HG03439 (cell line): ENCODE measurements around the gene FAM78A.
"Not testable (repeated sequence)": the region's sequence is repeated elsewhere in the genome, so short reads cannot be mapped to it uniquely, and the experiment has no call there.

Source experiments
- ATAC-seq: cut with Tn5 transposase; IDR thresholded peaks from one replicate; pipeline ENCODE4 v1.9.1; 2021; ENCODE audit warnings: mild to moderate bottlenecking, moderate library complexity; ENCODE audit not compliant: unreplicated experiment

Gene FAM78A

DNA sequence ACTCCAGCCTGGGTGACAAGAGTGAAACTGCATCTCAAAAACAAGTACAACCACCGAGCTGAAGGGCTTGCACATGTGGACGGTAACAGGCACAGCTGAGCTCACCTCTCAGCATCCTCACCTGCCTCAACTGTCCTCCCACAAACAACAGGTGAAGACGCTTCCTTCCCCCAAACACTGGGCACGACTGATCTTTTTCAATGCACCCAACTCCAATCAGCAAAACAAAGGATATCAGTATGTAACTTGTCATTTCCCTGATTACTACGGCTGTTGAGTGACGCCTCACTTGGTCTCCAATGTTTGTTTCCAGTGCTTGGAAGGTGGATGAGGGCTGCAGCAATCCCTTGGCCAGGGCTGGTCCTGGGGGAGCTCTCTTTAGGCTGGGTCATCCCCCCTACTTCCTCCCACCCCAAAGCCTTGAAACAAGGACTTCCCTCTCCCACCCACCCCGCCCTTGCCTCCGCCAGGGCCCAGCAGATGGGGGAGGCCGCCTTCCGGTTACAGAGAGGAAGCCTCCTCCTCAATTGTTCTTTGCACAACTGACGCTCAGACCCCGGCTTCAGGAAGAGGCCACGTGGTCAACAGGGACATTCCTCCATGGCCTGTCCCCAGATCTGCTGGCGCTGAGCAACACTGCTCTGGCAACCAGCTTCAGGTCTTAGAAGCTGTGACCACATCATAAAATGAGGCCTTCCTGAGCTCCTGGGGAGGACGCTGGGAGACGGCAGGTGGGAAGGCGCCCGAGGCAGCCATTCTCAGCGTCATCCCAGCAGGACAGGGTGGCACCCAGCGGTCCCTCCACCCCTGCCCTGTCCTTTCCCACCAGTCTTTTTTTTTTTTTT, 5.9 kb downstream of the FAM78A start:
- no peak for ATAC-seq

DNA sequence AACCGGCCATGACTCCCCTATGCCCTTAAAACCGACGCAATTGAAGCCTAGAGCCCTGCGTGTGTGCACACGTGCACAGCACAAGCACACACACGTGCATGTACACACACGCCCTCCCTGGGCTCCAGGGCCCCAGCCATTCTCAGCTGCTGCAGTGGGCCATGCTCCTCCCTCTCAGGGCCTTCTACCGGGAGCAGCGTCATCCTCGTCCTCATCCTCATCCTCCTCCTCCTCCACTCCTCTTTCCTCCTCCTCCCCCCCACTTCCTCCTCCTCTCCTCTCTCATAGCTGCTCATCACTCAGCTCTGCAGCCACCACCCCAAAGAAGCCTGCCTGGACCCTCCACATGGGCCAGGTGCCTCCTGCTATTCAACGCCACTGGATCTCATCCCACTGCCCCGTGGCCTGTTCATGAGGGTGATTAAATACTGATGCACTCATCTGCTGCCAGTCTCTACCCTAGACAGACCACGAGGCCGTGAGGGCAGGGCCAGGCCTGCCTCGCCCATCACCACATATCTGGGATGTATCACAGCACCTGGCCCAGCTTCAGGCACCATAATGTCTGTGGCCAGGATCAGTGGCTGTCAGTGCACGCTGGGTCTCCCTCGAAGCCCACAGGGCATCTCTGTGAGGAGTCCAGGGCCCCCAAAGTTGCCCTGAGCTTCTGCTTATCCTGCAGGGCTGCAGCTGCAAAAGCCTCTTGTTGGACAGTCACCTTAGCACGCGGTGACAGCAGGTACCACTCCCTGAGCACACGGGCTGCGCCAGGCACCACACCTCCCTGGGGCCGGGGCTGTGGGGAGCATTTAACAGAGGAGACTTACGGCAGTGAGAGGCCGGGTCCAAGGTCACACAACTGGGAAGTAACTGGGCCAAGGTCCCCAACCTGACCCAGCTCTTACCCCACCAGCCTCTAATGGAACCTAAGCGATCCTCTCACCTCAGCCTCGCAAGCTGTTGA, 9.8 kb downstream of the FAM78A start:
- no peak for ATAC-seq

DNA sequence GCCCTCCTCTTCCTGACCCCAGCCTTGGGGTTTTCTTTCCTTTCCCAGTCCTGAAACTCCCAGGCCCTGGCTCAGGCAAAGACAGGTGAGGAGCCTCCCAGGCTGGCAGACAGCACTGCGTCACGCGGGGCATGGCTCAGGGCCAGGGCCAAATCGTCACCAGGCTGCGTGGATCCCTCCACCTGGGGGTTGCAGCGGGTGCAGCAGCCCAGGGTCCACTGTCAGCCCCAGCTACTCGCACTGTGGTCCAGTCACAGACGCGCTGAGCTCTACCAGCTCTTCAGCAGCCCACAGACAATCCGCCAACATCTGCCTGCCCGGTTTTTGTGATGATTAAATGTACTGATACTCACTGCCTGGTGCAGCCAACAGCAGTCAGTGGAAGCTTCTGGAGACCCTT, 12.1 kb downstream of the FAM78A start:
- ATAC-seq: no peak

DNA sequence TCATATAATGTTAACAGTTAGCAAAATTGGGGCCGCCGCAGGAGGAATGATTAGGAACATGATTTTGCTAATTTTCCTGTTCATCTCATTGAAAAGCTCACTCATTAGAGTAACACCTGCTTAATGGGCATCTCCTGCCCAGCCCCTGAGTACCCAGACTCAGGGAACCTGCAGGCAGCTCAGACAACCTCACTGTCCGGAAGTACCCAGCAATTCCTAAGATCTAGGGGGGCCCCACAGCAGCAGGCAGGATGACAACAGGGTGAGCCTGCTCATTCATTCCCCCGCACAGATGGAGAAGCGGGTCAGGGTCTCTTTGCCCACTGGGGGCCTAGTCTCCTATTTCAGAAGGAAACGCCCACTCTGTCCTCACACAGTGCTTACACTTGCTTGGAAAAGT, 12.6 kb downstream of the FAM78A start:
- no peak for ATAC-seq

DNA sequence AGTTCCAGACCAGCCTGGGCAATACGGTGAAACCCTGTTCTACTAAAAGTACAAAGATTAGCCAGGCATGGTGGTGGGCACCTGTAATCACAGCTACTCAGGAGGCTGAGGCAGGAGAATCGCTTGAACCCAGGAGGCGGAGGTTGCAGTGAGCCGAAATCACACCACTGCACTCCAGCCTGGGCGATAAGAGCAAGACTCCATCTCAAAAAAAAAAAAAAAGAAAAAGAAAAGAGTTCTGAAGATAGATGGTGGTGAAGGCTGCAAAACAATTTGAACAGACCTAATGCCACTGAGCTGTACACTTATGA, 13.3 kb downstream of the FAM78A start:
- ATAC-seq: not testable (repeated sequence)

DNA sequence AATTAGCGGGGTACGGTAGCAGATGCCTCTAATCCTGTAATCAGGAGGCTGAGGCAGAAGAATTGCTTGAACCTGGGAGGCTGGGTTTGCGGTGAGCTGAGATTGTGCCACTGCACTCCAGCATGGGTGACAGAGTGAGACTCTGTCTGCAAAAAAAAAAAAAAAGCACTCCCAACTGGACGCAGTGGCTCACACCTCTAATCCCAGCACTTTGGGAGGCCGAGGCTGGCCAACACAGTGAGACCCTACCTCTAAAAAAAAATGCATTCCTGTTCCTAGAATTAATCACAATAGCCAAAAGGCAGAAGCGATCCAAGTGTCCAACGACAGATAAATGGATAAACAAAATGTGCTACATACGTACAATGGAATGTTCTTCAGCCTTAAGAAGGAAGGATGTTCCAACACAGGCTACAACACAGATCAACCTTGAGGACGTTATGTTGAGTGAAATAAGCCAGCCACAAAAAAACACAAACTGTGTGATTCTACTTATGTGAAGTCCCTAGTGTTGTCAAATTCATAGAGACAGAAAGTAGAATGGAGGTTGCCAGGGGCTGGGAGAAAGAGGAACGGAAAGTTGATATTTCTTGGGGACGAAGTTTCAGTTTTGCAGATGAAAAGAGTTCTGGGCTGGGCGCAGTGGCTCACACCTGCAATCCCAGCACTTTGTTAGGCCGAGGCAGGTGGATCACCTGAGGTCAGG, 13.8 kb downstream of the FAM78A start:
- ATAC-seq: no peak

DNA sequence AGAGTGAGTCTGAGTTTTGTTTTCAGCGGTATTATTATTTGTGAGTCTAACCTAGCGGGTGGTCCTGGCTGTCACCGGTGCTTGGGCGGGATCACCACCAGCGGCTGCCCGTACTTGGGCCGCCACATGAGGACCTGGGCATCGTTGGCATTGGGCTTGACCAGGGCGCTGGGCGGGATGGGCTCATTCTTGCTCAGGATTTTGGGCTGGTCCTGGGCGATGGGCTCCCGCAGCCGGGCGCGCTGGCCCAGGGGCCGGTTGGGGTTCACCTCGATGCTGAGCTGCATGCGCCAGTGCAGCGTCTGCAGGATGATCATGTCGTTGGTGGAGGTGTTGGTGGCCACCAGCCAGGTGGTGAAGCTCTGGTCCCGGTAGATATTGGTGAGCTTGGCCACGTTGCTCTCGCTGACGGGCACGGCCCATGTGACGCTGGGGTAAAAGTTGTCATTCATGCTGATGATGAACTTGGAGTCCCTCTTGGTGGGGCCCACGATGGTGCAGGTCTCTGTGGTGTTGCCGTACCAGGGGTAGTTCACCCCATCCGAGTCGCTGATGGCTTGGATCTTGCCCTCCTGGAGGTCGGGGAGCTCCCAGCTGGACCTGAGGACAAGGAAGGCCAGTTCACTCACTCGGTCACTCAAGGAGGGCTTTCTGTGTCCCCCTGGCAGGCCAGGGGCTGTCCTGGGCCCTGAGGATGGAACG, 15.4 kb downstream of the FAM78A start:
- no peak for ATAC-seq

DNA sequence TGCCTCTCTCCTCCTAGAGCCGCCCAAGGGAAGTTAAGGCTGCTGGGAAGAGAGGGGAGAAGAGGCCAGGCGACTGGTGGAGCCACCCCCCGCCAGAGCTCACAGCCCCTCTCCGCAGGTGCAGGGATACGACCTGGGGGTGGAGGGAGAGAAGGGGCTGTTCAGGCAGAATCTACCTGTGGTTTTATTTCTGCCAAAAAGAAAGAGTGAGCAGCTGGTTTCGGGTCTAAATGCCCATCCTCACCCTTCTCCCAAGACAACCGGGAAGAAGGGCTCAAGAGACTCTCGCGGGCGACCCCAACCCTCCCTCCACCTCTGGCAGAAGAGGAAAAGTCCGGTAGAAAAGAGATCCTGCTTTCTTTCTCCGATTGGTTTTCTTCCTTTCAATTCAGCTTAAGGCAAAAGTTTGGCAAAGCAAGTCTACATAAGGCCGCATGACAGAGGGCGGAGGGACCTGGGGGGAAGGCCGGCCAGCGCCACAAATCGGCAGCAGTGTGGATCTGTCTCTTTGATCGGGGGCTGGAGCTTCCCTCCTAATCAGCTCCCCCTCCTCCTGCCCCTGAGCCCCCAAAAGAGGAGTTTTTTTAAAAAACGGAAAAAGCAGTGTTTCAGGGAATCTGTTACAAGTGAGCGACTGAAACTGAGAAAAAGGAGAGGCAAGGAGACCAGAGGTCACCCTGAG, 16.3 kb downstream of the FAM78A start:
- no peak for ATAC-seq

DNA sequence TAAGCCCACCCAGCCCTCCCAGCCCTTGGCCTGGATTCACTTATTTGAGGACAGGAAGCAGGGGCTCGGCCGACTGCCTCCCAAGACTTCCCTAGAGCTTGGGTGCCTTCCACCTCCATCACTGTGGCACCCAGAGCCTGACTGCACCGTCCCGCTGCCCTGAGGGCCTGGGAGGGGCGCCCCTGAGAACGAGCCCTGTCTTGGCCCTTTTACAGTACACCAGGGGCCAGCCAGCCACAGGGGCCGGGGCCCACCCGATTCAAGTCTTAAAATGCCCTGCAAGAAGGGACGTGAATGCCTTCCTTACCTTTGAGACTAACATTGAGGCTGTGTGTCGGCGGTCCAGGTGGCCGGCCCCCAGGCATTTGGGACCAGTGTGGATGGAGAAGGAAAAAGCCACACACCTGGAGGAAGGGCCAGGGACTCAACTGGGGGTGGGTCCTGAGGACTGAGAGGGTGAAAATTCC, 16.8 kb downstream of the FAM78A start:
- no peak for ATAC-seq

DNA sequence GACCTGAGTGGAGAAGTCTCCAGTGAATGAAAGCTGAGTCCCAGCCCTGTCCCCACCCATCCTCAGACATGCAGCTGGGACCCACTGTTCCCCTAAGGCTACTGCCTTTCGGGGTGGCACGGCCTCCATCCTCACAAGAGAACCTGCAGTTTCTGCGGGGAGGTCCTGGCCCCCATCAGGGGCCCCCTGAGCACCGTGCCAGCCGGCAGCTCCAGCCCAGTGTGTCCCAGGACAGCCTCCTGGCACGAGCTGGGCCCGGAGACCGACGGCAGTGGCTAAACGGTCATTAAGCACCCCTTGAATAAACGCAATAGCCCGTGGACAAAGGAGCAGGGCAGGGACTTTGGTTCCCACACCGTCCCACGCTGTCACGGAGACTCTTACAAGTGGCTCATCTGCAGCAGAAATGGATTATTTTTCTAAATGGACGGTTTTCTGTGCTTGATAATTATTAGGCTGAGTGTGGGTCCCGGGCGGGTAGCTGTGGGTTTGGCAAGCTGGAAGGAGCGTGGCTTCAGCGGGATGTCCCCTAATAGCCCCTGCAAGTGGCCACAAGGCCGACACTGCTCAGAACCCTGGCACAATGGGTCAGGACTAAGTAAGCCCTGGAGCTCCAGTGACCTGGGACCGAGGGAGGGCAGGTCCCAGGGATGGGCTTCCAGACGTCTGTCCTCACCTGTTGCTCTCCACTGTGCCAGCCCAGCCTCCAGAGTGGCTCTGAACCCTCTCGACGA, 17.4 kb downstream of the FAM78A start:
- no peak for ATAC-seq

DNA sequence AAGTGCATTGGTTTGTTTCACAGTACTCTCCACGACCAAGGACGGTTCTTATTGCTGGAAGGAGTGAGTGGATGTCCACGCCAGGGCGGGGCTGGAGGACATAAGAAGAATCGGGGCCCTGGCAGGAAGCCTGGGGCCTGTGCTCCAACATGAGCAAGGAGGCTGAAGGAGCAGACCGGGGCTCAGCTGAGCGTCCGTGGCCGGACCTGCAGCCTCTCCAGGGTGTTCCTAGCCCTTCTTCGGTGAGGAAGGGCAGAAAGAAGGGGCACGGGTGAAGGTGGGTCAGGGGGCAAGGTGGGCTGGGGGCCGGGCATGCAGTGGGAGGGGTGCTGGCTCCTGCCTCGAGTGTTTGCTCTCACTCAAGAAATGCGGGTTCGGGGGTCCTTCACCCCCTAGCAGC, 18.1 kb downstream of the FAM78A start:
- ATAC-seq: no peak

DNA sequence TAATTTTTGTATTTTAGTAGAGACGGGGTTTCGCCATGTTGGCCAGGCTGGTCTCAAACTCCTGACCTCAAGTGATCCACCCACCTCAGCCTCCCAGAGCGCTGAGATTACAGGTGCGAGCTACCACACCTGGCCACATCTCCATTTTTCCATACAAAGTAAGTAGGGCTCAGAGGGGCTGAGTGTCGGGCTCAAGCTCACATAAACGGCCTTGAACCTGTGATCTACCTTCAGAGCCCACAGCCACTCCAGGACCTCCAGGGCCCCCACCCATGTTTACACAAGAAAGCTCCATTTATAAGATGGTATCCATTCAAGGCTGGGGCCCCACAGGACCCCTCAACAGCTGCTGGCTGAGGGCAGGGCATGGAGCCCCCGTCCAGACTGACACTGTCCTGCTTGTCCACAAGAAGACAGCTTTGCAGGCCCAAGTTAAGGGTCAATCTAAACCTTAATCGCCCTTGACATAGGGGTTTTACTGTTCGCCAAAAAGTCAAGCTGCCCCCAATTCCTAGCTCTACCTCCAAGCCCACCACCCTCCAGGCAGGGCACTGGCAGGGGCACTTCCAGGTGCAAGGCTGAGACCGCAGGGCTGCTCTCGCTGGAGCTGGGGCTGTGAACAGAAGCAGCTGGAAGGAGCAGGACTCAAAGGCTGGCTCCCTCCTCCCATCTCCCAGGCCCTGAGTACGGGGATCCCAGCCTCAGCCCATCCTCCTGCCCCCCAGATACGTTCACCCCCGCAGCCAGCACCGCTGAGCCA, 18.9 kb downstream of the FAM78A start:
- ATAC-seq: no peak

DNA sequence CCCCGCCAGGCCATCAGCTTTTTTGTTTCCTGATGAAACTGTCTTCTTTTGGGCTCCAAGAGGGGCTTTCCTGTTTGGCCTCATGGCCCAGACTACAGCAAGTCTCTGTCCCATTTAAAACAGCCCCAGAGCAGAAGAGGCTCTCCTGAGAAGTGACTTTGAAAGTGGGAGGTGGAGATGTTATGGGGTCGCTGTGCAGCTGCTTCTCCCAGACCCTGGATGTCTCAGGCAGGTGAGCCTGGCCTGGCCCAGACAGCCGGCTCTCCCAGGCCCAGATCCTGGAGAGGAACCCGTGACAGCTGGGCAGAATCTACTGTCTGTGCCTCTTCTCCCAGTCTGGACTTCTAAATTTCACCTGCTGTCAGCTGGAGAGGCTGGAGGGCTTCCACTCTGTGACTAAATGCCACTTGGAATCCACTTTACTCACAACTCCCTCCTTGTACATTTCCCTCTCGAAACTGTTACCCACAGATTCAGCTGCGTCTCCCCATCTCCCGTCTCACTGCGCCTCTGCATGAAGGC, 20.6 kb downstream of the FAM78A start:
- no peak for ATAC-seq

DNA sequence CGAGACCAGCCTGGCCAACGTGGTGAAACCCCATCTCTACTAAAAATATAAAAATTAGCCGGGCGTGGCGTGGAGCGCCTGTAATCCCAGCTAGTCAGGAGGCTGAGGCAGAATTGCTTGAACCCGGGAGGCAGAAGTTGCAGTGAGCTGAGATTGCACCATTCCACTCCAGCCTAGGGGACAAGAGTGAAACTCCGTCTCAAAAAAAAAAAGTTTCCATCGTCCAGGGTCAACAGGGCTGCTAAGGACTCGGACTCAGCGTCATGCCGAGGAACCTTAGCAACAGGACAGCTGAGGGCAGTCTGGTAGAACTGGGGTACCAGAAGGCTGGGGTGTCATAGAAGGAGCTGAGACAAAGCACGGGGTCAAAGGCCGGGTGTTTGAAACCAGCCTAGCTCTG, 21.7 kb downstream of the FAM78A start:
- ATAC-seq: no peak

DNA sequence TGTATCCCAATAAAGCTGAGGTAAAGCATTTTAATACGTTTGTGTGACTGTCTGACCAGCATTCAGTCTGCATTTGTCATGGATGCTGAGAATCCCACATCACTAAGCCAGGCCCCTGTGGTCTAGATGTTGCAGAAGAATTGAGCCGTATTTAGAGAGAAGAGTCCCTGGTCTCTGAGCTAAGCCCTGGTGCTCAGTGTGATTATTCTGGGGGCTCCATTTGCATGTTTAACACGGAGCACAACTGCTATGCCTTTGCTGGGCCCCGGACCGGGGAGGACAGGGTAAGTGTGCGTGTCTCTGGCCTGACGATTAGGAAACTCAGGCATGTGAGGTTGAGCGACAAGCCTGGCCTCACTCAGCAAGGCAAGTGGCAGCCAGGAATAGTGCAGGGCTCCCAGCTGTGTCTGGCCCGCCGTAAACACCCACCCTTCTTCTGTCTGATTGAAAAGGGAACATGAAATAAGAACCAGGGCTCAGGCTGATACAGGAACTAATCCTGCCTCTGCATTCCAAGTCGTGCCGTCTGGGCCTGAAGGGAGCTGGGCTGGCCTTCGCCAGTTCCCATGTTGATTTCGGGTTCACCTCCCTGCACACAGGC, 22.3 kb downstream of the FAM78A start:
- ATAC-seq: no peak

DNA sequence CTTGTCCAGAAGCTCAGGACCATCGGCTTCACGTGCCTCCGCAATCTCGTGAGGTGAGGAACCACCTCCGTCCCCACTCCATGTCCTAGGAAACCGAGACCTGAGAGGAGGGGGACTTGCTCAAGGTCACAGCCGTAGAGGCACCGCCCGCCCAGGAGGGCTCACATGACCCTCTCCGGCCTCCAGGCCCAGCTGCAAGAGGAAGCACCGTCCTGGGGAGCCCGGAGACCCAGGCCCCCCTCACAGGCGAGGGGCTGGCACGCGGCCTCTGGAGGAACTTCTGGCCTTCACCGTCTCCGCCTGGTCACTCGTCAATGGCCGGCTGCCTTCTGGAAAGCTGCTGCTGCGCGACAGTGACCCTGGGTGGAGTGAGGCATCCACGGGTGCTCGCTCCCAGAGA, 24.2 kb downstream of the FAM78A start:
- ATAC-seq: no peak

DNA sequence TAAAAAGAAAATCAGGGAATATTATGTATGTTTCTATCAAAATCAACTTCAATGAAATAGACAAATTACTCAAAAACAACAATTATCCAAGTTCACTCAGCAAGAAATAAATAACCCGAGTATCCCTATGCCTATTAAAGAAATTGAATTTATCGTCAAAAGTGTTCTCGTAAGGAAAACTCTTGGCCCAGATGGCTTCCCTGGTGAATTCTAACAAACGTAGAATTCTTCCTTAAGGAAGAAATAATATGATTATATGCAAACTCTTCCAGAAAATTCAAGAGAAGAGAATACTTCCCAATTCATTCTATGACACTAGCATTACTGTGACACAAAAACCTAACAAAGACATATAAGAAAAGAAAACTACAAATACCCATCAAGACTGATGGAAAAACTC, 29.7 kb downstream of the FAM78A start:
- ATAC-seq: no peak

DNA sequence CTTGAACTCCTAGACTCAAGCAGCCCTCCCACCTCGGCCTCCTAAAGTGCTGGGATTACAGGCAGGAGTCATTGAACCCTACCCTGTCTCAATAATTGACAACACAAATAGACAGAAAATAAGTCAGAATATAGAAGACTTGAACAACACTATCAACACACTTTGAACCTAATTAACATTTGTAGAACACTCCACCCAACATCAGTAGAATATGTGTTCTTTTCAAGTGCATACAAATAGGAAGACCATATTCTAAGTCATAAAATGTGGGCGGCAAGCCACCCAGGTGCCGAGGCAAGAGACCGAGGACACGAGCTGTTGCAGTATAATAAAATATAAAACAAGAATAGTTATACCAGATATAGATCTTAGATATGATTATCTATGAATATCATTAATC, 32.0 kb downstream of the FAM78A start:
- not testable (repeated sequence) for ATAC-seq
